Nephron (organoid): Measurements from ENCODE around the gene AGAP3.

ENCODE experiments used
- H3K27ac Mint-ChIP-seq, 3 experiments: 2 replicates each; pipeline ENCODE4 v1.8.0; 2020; ENCODE audit warnings: mixed read lengths in 3 of 3, mild to moderate bottlenecking in 2 of 3, moderate library complexity in 1 of 3
- H3K27me3 Mint-ChIP-seq: 2 replicates; pipeline ENCODE4 v1.8.0; 2021; ENCODE audit warnings: low read depth, mild to moderate bottlenecking, moderate library complexity, mixed read lengths
- H3K36me3 Mint-ChIP-seq: 2 replicates; pipeline ENCODE4 v1.8.0; 2020; ENCODE audit warnings: low read depth, mixed read lengths
- H3K4me1 Mint-ChIP-seq: 2 replicates; pipeline ENCODE4 v1.8.0; 2020; ENCODE audit warnings: mixed read lengths
- H3K4me3 Mint-ChIP-seq, 3 experiments: 2 replicates each; pipeline ENCODE4 v1.8.0; 2020; ENCODE audit warnings: mild to moderate bottlenecking in 3 of 3, mixed read lengths in 3 of 3, moderate library complexity in 2 of 3
- H3K9me3 Mint-ChIP-seq: 2 replicates; pipeline ENCODE4 v1.8.0; 2020; ENCODE audit warnings: mixed read lengths
- CTCF ChIP-seq, 3 experiments: fragments of 200-600 bp; sonication (generic); IDR thresholded peaks; one replicate each; pipeline ENCODE4 v1.5.0; 2021; ENCODE audit warnings: antibody characterized with exemption in 3 of 3; ENCODE audit not compliant: unreplicated experiment in 3 of 3

AGAP3 gene

GRCh38 chr7:151126491-151127137 is 40.3 kb downstream of the AGAP3 start:
- H3K27me3 Mint-ChIP-seq = peaks cover 14% of the 10 kb centered on the region
- no peak for TF ChIP-seq CTCF (IDR thresholded peaks at IDR 0.05; ENCODE audit: unreplicated experiment in 3 of 3)

GRCh38 chr7:151128144-151128543 is 41.9 kb downstream of the AGAP3 start:
- Mint-ChIP-seq H3K27ac (no peak overlapping the region), H3K9me3 (no peaks in the 10 kb centered on the region), H3K27me3 (peaks cover 14% of the 10 kb centered on the region), H3K4me3 (peak overlapping the region in 2 of 3 experiments; percentile 6 to 54), H3K36me3 (peaks cover 58% of the 10 kb centered on the region), H3K4me1 (peaks cover 52% of the 10 kb centered on the region)
- no peak for TF ChIP-seq CTCF (IDR thresholded peaks at IDR 0.05; ENCODE audit: unreplicated experiment in 3 of 3)

More at GRCh38 chr7:151126491-151127137, 40.3 kb downstream of the AGAP3 start:
- Mint-ChIP-seq H3K9me3 (no peaks in the 10 kb centered on the region), H3K36me3 (peaks cover 47% of the 10 kb centered on the region), H3K27ac (no peak overlapping the region), H3K4me1 (peaks cover 37% of the 10 kb centered on the region), H3K4me3 (peak overlapping the region in 2 of 3 experiments; percentile 51 to 73)

- Mint-ChIP-seq H3K27ac (no peak overlapping the region), H3K4me3 (no peak overlapping the region), H3K9me3 (no peaks in the 10 kb centered on the region), H3K27me3 (peaks cover 14% of the 10 kb centered on the region), H3K4me1 (peaks cover 52% of the 10 kb centered on the region), H3K36me3 (peaks cover 61% of the 10 kb centered on the region)
- no peak for TF ChIP-seq CTCF (IDR thresholded peaks at IDR 0.05; ENCODE audit: unreplicated experiment in 3 of 3)
Measured at GRCh38 chr7:151128716-151129115, 42.4 kb downstream of the AGAP3 start.

GRCh38 chr7:151129117-151129959 is 43.1 kb downstream of the AGAP3 start:
- peaks cover 14% of the 10 kb centered on the region for H3K27me3 Mint-ChIP-seq
- H3K4me3 Mint-ChIP-seq = no peak overlapping the region
- peaks cover 47% of the 10 kb centered on the region for H3K4me1 Mint-ChIP-seq
- H3K9me3 Mint-ChIP-seq = no peaks in the 10 kb centered on the region
- H3K36me3 Mint-ChIP-seq = peaks cover 59% of the 10 kb centered on the region
- no peak overlapping the region for H3K27ac Mint-ChIP-seq
- no peak for TF ChIP-seq CTCF (IDR thresholded peaks at IDR 0.05; ENCODE audit: unreplicated experiment in 3 of 3)

- no peaks in the 10 kb centered on the region for H3K9me3 Mint-ChIP-seq
- peaks cover 45% of the 10 kb centered on the region for H3K4me1 Mint-ChIP-seq
- peaks cover 10% of the 10 kb centered on the region for H3K27me3 Mint-ChIP-seq
- H3K4me3 Mint-ChIP-seq = no peak overlapping the region
- no peak for TF ChIP-seq CTCF (IDR thresholded peaks at IDR 0.05; ENCODE audit: unreplicated experiment in 3 of 3)
- peaks cover 56% of the 10 kb centered on the region for H3K36me3 Mint-ChIP-seq
- no peak overlapping the region for H3K27ac Mint-ChIP-seq
Measured at GRCh38 chr7:151129960-151130591, 43.8 kb downstream of the AGAP3 start.
